ENCODE results near the gene CLK4. TPM values are rescaled to one million over a fixed set of nuclear protein-coding genes. Genes with fewer than 3 reads are reported as not detected.

Gene CLK4
- total and polyA plus RNA-seq, 2 of the 8 experiments (the other 6 are each of a cell fraction or from before 2014, with no cell fraction given) = 8.1 to 12.6 TPM

- Histone ChIP-seq H2BK12ac (ENCODE audit: low read depth, low read length) (no peak overlapping the region), H3K14ac (ENCODE audit: insufficient read length) (no peak overlapping the region), H3K9ac (replicated peaks in 1 of 4; ENCODE audit: extremely low read depth in 1 of 4, low read depth in 3 of 4, low read length in 3 of 4) (no peak overlapping the region), H3K23me2 (ENCODE audit: low read depth, low read length) (no peaks in the 10 kb centered on the region), H3K36me3 (ENCODE audit: control insufficient read depth in 2 of 4, insufficient read depth in 4 of 4, low read length in 3 of 4) (no peaks in the 10 kb centered on the region), H2BK20ac (ENCODE audit: low read length) (no peak overlapping the region), H3K4me1 (replicated peaks in 1 of 4; ENCODE audit: control insufficient read depth in 3 of 4, insufficient read depth in 4 of 4, low read length in 3 of 4) (peaks cover 0 to 4% (median 2%) of the 10 kb centered on the region in 4 experiments; a peak in 2 of 7 replicates), H3K4me2 (ENCODE audit: insufficient read depth in 1 of 2, low read depth in 2 of 2, low read length in 2 of 2) (no peak overlapping the region), H3K27me3 (replicated peaks in 1 of 4; ENCODE audit: control insufficient read depth in 3 of 4, extremely low read depth in 1 of 4, insufficient read depth in 3 of 4, low read length in 3 of 4) (peaks cover 0 to 9% (median 5%) of the 10 kb centered on the region in 4 experiments; a peak in 4 of 7 replicates), H2BK15ac (ENCODE audit: low read length) (no peak overlapping the region), H4K20me1 (replicated peaks in 1 of 2; ENCODE audit: control insufficient read depth in 1 of 2, insufficient read depth in 2 of 2, low read length in 2 of 2) (peaks cover 0 to 2% of the 10 kb centered on the region in 2 experiments), H4K91ac (replicated peaks; ENCODE audit: insufficient read length, low read length) (no peak overlapping the region), H3K79me1 (ENCODE audit: low read depth, low read length) (no peaks in the 10 kb centered on the region), H3K23ac (ENCODE audit: insufficient read length) (no peak overlapping the region), H3K4ac (replicated peaks; ENCODE audit: insufficient read length, low read depth, low read length) (no peak overlapping the region), H4K5ac (ENCODE audit: insufficient read length, low read depth, low read length) (no peak overlapping the region), H4K8ac (ENCODE audit: extremely low read depth, insufficient read depth, low read length) (no peak overlapping the region), H3K27ac (ENCODE audit: low read depth, low read length) (no peak overlapping the region), H3K9me3 (ENCODE audit: insufficient read depth in 2 of 2, low read depth in 1 of 2, low read length in 1 of 2) (peaks cover 2 to 3% of the 10 kb centered on the region in 2 experiments; a peak in 2 of 4 replicates), H3K4me3 (ENCODE audit: extremely low read depth in 1 of 4, insufficient read depth in 2 of 4, low read depth in 3 of 4, low read length in 4 of 4) (no peak overlapping the region), H2AK5ac (ENCODE audit: low read depth, low read length) (no peak overlapping the region), H2AFZ (ENCODE audit: low read length) (no peak overlapping the region), H3K56ac (replicated peaks; ENCODE audit: insufficient read length, low read depth, low read length) (no peak overlapping the region), H3K18ac (ENCODE audit: extremely low read depth, low read length) (no peak overlapping the region), H3K79me2 (ENCODE audit: control insufficient read depth in 1 of 2, insufficient read depth in 2 of 2, low read length in 2 of 2) (no peaks in the 10 kb centered on the region), H2BK5ac (ENCODE audit: low read depth, low read length) (no peak overlapping the region), H2BK120ac (replicated peaks; ENCODE audit: low read depth, low read length) (no peak overlapping the region)
- no peak for DNase-seq (ENCODE audit: low read depth in 1 of 2, low spot score in 2 of 2)
- ChIA-PET POLR2A (ENCODE audit: partially characterized antibody) (no interaction called here), CTCF (ENCODE audit: partially characterized antibody) (interaction anchor here (0.7 to 2.7 kb wide), 9 partner anchors 9 to 348 kb away, joined by 3 to 12 read pairs (median 5); no protein-coding TSS in a partner anchor)
- no peak for TF ChIP-seq CTBP2 (IDR thresholded peaks at IDR 0.05; ENCODE audit: borderline replicate concordance, insufficient read depth, insufficient read length, low read length)
- TF ChIP-seq SP2 (IDR thresholded peaks at IDR 0.05; ENCODE audit: low read length) = no peak
- TF ChIP-seq USF2 (IDR thresholded peaks at IDR 0.05; ENCODE audit: low read length) = no peak
- no peak for TF ChIP-seq JUN (IDR thresholded peaks at IDR 0.05; ENCODE audit: low read depth, low read length)
- no peak for FAIRE-seq
- 93% methylated on average over 8 of the region's 8 CpGs; no CpG with 5 or more reads in 1 of the 2 experiments for WGBS, 2 experiments (ENCODE audit: extremely low coverage in 1 of 2, insufficient coverage in 1 of 2, insufficient read length in 1 of 2, insufficient replicate concordance in 2 of 2, low coverage in 1 of 2, low lambda C conversion rate in 2 of 2, missing lambda C conversion rate in 1 of 2)
Observed at GRCh38 chr5:178583279-178583678, 43.6 kb downstream of the CLK4 start.

All from H1 (cell line).